RPMI7951 (cell line): Measurements from ENCODE around the gene SBK3. TPM values are rescaled to one million over a fixed set of nuclear protein-coding genes. Genes with fewer than 3 reads are reported as not detected.
"Not testable (repeated sequence)": the region's sequence is repeated elsewhere in the genome, so short reads cannot be mapped to it uniquely, and the experiment has no call there.

Source experiments
- DNase-seq: peaks from one replicate; pipeline ENCODE4 v3.0.0-alpha.2; 2012; ENCODE audit warnings: low read depth
- total RNA-seq: library from RNA; depleted of rRNA; stranded (reverse); fragments of >200 nt; shearing (Covaris generic); gene quantifications from 2 replicates; pipeline ENCODE4 v1.2.3, GENCODE V29; 2014

The SBK3 gene
- total RNA-seq, 1 experiment from 2014 or later, result 0.24 TPM

DNA sequence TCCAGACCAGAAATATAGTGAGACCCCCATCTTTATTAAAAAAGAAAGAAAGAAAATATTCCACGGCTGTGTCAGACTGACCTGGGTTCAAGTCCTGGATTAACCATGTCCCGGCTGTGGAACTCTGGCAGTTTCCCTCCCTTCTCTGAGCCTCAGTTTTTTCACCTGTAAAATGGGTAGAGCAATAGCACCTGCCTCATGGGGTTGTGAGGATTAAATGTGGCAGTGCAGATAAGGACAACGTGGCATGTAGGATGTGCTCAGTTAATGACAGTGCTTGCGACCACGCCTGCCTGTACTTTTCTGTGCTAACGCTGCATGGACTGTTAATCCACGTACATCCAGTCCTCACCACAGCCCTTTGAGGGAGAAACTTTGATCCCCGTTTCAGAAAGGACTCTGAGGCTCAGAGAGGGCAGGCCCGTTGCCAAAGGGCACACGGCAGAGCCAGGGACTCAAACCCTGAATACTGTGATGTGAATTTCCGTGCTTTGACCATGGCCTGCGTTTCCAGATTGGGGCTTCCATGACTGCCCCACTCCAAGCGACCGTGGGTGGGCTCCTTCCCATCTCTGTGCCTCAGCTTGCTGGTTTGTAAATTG is 24.6 kb downstream of the SBK3 start:
- no peak for DNase-seq

GRCh38 chr19:55519451-55520311 is 25.7 kb downstream of the SBK3 start:
- peak; percentile 63 for DNase-seq

DNA sequence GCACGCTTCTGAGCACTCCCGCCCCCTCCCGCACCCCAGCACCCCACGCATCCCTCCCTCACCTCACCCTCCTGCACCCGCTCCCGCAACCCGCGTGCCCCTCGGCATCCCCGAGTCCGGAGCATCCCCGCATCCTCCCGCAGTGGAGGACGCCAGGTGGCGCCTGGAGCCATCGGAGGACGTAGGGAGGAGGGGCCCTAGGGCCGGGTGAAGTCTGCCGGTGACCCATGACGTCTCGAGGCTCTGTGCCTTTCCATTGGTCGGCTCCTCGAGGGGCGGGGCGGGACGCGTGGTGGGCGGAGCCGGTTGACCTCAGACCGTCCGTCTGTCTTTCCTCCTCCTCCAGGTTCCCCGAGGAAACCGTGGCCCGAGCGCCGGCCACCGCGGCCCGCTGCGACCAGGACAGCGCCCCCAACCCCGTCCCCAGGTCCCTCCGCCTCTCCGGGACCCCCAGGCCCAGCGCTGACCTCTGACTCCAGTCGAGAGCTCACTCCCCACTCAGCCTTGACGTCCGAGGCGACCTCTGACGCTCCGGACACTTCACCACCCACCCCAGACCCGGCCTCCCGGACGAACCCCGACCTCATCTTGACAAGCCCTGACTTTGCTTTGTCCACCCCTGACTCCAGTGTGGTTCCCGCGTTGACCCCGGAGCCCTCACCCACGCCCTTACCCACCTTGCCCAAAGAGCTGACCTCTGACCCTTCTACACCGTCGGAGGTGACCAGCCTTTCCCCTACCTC is 28.3 kb downstream of the SBK3 start:
- DNase-seq, result peak; percentile 90

GRCh38 chr19:55508120-55508519 is 37.2 kb downstream of the SBK3 start:
- no peak for DNase-seq

DNA sequence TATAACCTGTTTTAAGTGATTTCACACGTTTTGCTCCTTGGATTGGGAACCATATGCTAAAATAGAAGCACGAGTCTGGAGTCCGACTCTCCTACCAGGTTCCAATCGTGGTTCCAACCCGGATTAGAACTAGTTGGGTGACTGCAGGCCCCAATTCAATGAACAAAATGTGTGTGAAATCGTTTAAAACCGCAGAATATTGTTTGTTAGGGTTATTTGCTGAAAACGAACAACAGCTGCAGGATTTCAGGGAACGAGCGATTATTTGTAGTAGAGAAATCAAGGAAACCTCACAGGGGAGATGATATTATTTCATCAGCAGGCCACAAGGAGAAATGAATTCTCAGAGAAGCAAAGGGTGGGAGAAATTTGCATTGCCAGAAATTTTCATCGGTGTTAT is 40.4 kb downstream of the SBK3 start:
- no peak for DNase-seq

GRCh38 chr19:55504252-55504603 is 41.1 kb downstream of the SBK3 start:
- no peak for DNase-seq

DNA sequence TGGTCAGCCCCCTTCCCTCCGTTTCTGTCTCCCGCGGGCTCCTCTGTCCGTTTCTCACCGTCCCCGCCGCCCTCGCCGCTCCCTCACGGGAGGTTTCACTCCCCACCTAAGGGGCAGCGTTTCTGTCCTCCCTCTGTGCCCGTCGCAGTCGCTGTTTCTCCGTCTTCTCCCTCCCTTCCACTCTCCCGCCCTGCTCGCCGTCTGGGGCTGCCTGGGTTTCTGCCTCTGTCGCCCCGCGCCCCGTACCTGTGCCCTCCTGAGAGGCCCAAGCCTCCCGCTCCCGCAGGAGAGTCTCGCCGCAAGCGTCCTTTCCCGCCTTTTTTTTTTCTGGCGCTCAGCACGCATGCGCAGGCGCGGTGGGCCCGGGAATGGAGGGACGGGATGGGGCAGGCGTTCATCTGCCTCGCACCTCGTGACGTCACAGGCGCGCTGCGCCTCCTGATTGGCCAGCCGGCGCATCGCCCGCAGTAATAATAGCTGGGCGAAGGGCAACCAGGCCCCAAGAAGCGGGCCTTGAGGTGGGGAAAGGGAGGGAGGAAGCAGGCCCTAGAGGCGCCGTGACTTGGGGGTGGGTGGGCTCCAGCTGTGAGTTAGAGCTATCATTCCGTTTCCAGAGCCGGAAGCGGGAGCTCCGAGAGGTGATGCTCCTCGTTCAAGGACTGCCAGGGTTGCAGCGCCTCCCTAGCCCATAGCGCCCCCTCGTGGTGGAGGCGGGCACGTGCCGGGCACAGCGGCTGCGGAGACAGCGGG is 41.7 kb downstream of the SBK3 start:
- peak; percentile 88 for DNase-seq

- DNase-seq, result no peak
Observed at GRCh38 chr19:55503157-55503501, 42.2 kb downstream of the SBK3 start.

DNA sequence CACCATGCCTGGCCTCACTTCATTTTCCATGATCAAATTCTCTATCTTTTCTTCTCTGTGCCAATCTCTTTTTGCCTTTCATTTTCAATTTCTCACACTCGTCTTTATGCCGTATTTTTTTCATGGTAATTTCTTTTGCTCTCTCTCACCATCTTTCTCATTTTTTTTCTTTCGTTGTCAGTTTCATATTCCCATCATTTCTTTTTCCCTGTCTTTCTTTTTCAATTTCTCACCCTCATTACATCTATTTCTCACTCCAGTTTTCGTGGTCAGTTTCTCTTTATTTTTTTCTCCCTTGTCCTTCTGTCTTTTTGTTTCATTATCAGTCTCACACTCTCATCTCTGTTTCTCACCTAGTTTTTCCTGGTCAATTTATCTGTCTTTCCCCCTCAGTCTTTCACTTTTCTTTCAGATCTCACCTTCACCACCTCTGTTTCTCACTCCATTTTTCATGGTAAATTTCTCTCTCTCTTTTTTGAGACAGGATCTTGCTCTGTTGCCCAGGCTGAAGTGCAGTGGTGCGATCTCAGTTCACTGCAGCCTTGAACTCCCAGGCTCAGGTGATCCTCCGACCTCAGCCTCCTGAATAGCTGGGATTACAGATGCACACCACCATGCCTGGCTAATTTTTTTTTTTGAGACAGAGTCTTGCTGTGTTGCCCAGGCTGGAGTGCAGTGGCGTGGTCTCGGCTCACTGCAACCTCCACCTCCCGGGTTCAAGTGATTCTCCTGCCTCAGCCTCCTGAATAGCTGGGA is 43.0 kb downstream of the SBK3 start:
- DNase-seq, result no peak

GRCh38 chr19:55500368-55500952 is 44.9 kb downstream of the SBK3 start:
- no peak for DNase-seq

- no peak for DNase-seq
Observed at GRCh38 chr19:55498246-55498840, 47.0 kb downstream of the SBK3 start.

GRCh38 chr19:55497763-55498162 is 47.6 kb downstream of the SBK3 start:
- no peak for DNase-seq

GRCh38 chr19:55496820-55497219 is 48.5 kb downstream of the SBK3 start:
- not testable (repeated sequence) for DNase-seq

DNA sequence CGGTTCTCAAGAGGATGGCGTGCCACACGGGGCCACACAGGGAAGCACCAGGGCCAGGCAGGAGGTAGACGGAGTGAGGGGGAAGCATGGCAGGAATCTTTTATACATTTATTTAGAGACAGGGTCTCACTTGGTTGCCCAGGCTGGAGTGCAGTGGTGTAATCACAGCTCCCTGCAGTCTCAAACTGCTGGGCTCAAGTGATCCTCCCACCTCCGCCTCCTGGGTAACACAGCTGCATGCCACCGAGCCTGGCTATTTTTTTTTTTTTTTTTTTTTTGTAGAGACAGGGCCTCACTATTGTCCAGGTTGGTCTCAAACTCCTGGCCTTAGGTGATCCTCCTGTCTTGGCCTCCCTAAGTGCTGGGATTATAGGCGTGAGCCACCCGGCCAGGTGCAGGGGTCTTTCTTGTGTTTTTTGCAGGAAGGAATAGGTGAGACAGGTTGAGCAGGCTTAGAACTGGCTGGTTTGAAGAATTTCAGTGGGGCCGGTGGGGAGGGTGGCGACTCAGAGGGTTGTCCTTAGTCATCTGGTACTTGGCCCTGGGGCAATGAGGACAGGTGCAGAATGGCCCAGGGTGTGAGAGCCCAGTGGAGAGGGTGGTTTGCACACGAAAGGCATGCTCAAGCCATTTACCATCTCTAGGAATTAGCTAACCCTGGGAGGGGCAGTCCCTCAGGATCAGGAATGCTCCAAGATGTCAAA is 49.5 kb downstream of the SBK3 start:
- DNase-seq, result peak; percentile 39

DNA sequence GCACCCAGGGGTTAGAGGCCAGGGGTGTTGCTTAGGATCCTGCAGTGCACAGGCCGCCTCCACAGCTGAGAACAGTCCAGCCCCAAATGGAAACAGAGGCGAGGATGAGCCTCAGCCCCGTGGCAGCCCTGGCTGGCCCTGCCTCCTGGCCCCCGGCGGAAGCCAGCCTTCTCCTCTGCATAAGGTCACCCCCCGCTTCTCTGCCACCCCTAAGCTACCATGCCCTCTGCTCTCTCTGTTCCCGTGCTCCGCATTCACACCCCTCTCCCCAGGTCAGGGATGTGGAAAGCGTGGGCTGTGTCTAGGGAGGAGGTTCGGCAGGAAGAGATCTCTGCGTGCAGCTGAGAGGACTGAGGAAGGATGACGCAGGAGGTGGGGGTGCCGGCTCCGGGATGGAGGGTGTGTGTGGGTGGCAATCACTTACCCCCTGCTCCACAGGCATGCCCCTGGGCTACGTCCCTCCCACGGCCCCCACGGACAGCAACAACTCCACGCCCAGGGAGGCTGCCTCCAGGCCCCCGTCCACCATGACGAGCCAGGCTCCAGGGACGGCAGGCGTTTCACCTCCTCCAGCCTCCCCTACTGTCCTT is 51.1 kb downstream of the SBK3 start:
- DNase-seq, result peak; percentile 93

GRCh38 chr19:55493645-55494171 is 51.6 kb downstream of the SBK3 start:
- DNase-seq, result no peak

DNA sequence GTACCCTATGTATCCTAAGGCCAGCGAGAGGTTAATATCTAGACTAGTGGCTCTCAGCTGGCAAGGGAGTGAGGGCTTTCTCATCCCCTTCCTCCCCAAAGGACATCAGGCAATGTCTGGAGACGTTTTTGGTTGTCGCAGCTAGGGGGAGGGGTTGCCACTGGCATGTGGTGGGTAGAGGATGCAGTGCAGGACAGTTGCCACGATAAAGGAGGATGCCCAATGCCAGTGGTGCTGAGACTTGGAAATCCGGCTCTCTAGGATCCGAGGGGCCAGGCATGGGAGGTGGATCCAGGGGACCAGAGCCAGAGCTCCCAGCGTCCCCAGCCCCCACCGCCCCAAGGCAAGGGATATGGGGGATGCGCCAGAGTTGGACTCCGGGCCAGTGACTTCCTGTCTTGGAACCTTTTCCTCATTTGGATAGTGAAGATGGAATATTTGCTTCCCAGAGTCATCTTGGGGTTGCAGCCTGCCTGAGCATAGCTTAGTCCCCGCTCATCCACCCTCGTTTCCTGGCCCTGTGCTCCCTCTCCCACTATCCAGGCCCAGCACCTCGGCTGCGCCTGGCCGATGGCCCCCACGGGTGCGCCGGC is 52.2 kb downstream of the SBK3 start:
- DNase-seq, result peak; percentile 81

GRCh38 chr19:55492362-55492944 is 52.9 kb downstream of the SBK3 start:
- DNase-seq, result no peak
